HCT116 (cell line): Measurements from ENCODE around the gene PANX2. TPM values are rescaled to one million over a fixed set of nuclear protein-coding genes. Genes with fewer than 3 reads are reported as not detected.

Source experiments
- ATAC-seq: fragments of 200-7000 bp; cut with Tn5 transposase; 2 replicates; pipeline ENCODE4 v1.9.1; 2020; ENCODE audit warnings: mild to moderate bottlenecking, moderate library complexity
- BruUV-seq: library from RNA; stranded (reverse); fragments of 400-500 nt; replicated peaks from 2 replicates; lab custom pipeline; 2021; lab: Mats Ljungman, UMichigan
- CTCF ChIA-PET: fragments of 300-600 bp; sonication (Branson Sonifier 250); formaldehyde crosslinking; loops from one replicate; lab custom pipeline; 2021; ENCODE audit warnings: antibody characterized with exemption; lab: Charles Lee
- POLR2A ChIA-PET: fragments of 300-600, 350-600 bp; sonication (Branson Sonifier 250); formaldehyde crosslinking; loops from one replicate; lab custom pipeline; 2021; ENCODE audit warnings: antibody characterized with exemption; lab: Charles Lee
- RAD21 ChIA-PET, 2 experiments: fragments of 300-600 bp; sonication (Branson Sonifier 250); formaldehyde crosslinking; loops; one replicate each; lab custom pipeline; 2023; ENCODE audit warnings: low total read pairs in 2 of 2; ENCODE audit not compliant: uncharacterized antibody in 2 of 2, unreplicated experiment in 2 of 2, low non-redundant PET in 1 of 2; lab: Charles Lee
- DNase-seq: peaks from one replicate; pipeline ENCODE4 v3.0.0-alpha.2; 2010; ENCODE audit warnings: low read depth, low spot score
- H2AFZ ChIP-seq: fragments of 200-600 bp; shearing (Covaris generic), sonication (generic); 2 replicates; pipeline ENCODE4 v1.6.1; 2017; ENCODE audit warnings: low read depth, mixed run types, mixed read lengths, antibody characterized with exemption, low read length; ENCODE audit not compliant: poor library complexity, severe bottlenecking
- H3K27ac ChIP-seq: 2 replicates; pipeline ENCODE4 v1.5.1; 2012; ENCODE audit warnings: low read depth, low read length
- H3K27me3 ChIP-seq: fragments of 200-600 bp; sonication (generic); 2 replicates; pipeline ENCODE4 v1.6.1; 2016; ENCODE audit warnings: mixed run types, low read length, mixed read lengths; ENCODE audit not compliant: insufficient read depth
- H3K36me3 ChIP-seq, 2 experiments: fragments of 200-500 bp in 1 of 2; fragments of 200-600 bp in 1 of 2; sonication (Bioruptor generic) in 1 of 2; sonication (generic) in 1 of 2; 2 replicates each; pipeline versions ENCODE4 v1.5.1 to v1.6.1; 2014 to 2016; ENCODE audit warnings: low read length in 2 of 2, inconsistent platforms in 1 of 2, mixed read lengths in 1 of 2, mixed run types in 1 of 2; ENCODE audit not compliant: insufficient read depth in 2 of 2, control insufficient read depth in 1 of 2
- H3K4me1 ChIP-seq, 2 experiments: fragments of 200-600 bp in 1 of 2; sonication (generic) in 1 of 2; 2 replicates each; pipeline versions ENCODE4 v1.5.1 to v1.6.1; 2012 to 2017; ENCODE audit warnings: low read length in 2 of 2, inconsistent platforms in 1 of 2, mild to moderate bottlenecking in 1 of 2, mixed read lengths in 1 of 2, mixed run types in 1 of 2, moderate library complexity in 1 of 2; ENCODE audit not compliant: insufficient read depth in 2 of 2, control insufficient read depth in 1 of 2
- H3K4me2 ChIP-seq: fragments of 200-600 bp; sonication (generic); 2 replicates; pipeline ENCODE4 v1.6.1; 2017; ENCODE audit warnings: mixed run types, low read length, mixed read lengths
- H3K4me3 ChIP-seq, 2 experiments: fragments of 200-600 bp in 1 of 2; sonication (generic) in 1 of 2; replicated peaks in 1 of 2; 2 replicates each; pipeline ENCODE4 v1.5.1; 2011 to 2016; ENCODE audit warnings: low read length in 2 of 2, control low read depth in 1 of 2, low read depth in 1 of 2, mild to moderate bottlenecking in 1 of 2, mixed read lengths in 1 of 2, mixed run types in 1 of 2
- H3K79me2 ChIP-seq: fragments of 200-600 bp; sonication (generic); 2 replicates; pipeline ENCODE4 v1.6.1; 2017; ENCODE audit warnings: mild to moderate bottlenecking, mixed run types, low read length, moderate library complexity, mixed read lengths; ENCODE audit not compliant: insufficient read depth
- H3K9ac ChIP-seq: fragments of 200-600 bp; sonication (generic); 2 replicates; pipeline ENCODE4 v1.6.1; 2016; ENCODE audit warnings: low read length, mixed read lengths
- H3K9me2 ChIP-seq: fragments of 200-600 bp; sonication (generic), shearing (Covaris generic); 2 replicates; pipeline ENCODE4 v1.6.1; 2017; ENCODE audit warnings: mixed run types, mild to moderate bottlenecking, moderate library complexity; ENCODE audit not compliant: insufficient read depth
- H3K9me3 ChIP-seq, 2 experiments: fragments of 200-500 bp in 1 of 2; fragments of 200-600 bp in 1 of 2; sonication (Bioruptor generic) in 1 of 2; sonication (generic) in 1 of 2; 2 replicates each; pipeline ENCODE4 v1.6.1; 2014 to 2017; ENCODE audit warnings: low read length in 2 of 2, mixed read lengths in 2 of 2, inconsistent platforms in 1 of 2, low read depth in 1 of 2, mild to moderate bottlenecking in 1 of 2, mixed run types in 1 of 2, moderate library complexity in 1 of 2; ENCODE audit not compliant: control insufficient read depth in 1 of 2, insufficient read depth in 1 of 2
- H4K20me1 ChIP-seq: fragments of 200-600 bp; sonication (generic), shearing (Covaris generic); 2 replicates; pipeline ENCODE4 v1.6.1; 2017; ENCODE audit warnings: mixed run types, mild to moderate bottlenecking, moderate library complexity; ENCODE audit not compliant: insufficient read depth
- CBX3 ChIP-seq: IDR thresholded peaks from 2 replicates; pipeline ENCODE4 v1.6.1; 2012; ENCODE audit warnings: low read depth
- CEBPB ChIP-seq: IDR thresholded peaks from 2 replicates; pipeline ENCODE4 v1.6.1; 2012; ENCODE audit warnings: low read depth
- ELF1 ChIP-seq: IDR thresholded peaks from 2 replicates; pipeline ENCODE4 v1.6.1; 2012; ENCODE audit warnings: low read depth, borderline replicate concordance
- EZH2phosphoT487 ChIP-seq: fragments of 200-600 bp; IDR thresholded peaks from 2 replicates; pipeline ENCODE4 v1.6.1; 2018; ENCODE audit warnings: antibody characterized with exemption, borderline replicate concordance
- JUND ChIP-seq: IDR thresholded peaks from 2 replicates; pipeline ENCODE4 v1.6.1; 2012
- MAX ChIP-seq: IDR thresholded peaks from 2 replicates; pipeline ENCODE4 v1.6.1; 2012
- POLR2A ChIP-seq: IDR thresholded peaks from 2 replicates; pipeline ENCODE4 v1.7.0; 2011; ENCODE audit warnings: borderline replicate concordance; ENCODE audit not compliant: insufficient read depth, insufficient read length; ENCODE audit errors: extremely low read depth
- POLR2AphosphoS5 ChIP-seq: IDR thresholded peaks from 2 replicates; pipeline ENCODE4 v1.6.1; 2011; ENCODE audit warnings: mild to moderate bottlenecking, low read depth, low read length, moderate library complexity
- REST ChIP-seq: IDR thresholded peaks from 2 replicates; pipeline ENCODE4 v1.6.1; 2012; ENCODE audit warnings: low read depth
- SRF ChIP-seq: IDR thresholded peaks from 2 replicates; pipeline ENCODE4 v1.6.1; 2012; ENCODE audit warnings: low read depth
- TCF7L2 ChIP-seq: IDR thresholded peaks from 2 replicates; pipeline ENCODE4 v1.7.0; 2011; ENCODE audit warnings: borderline replicate concordance, inconsistent platforms; ENCODE audit not compliant: insufficient read depth, insufficient read length; ENCODE audit errors: extremely low read depth
- YY1 ChIP-seq: IDR thresholded peaks from 2 replicates; pipeline ENCODE4 v1.6.1; 2011; ENCODE audit warnings: low read length, low read depth, moderate library complexity, mild to moderate bottlenecking; ENCODE audit not compliant: insufficient replicate concordance; ENCODE audit errors: extremely low read depth
- ZBTB33 ChIP-seq: IDR thresholded peaks from 2 replicates; pipeline ENCODE4 v1.6.1; 2011; ENCODE audit warnings: mild to moderate bottlenecking, low read length, moderate library complexity; ENCODE audit not compliant: insufficient replicate concordance; ENCODE audit errors: extremely low read depth
- ZFX ChIP-seq: fragments of 450-650 bp; IDR thresholded peaks from 2 replicates; pipeline ENCODE4 v1.6.1; 2017
- ZNF274 ChIP-seq: fragments of 200-500 bp; sonication (Bioruptor generic); IDR thresholded peaks from 2 replicates; pipeline ENCODE4 v1.6.1; 2014; ENCODE audit warnings: mild to moderate bottlenecking, low read depth, low read length, inconsistent platforms
- intact Hi-C: fragments of 100-400 bp; cut with micrococcal nuclease; formaldehyde crosslinking; loops from 2 replicates; pipeline ENCODE4 v1.10.0; 2022
- total RNA-seq: library from RNA; stranded (reverse); gene quantifications from one replicate; pipeline ENCODE4 v1.2.1, GENCODE V29; 2021; ENCODE audit not compliant: unreplicated experiment

Gene PANX2
- total RNA-seq, 1 experiment from 2014 or later = 8.0 TPM

GRCh38 chr22:50189184-50189848 lies 18.8 kb downstream of the PANX2 start:
- intact Hi-C loops = no loop called here
- DNase-seq (no peak), ATAC-seq (no peak)
- no peaks in the 10 kb centered on the region for H3K9me2 ChIP-seq
- H3K4me3 ChIP-seq = peak overlapping the region in 1 of 2 experiments; percentile 66; a peak in 1 of 4 replicates
- CTCF ChIA-PET = interaction anchor here (1.3 kb wide), 1 partner anchor 10 kb away, joined by 4 read pairs; no protein-coding TSS in a partner anchor
- peak overlapping the region; percentile 92 for H3K4me2 ChIP-seq
- TF ChIP-seq MAX (no peak), JUND (no peak), POLR2AphosphoS5 (no peak), SRF (no peak), CBX3 (no peak), POLR2A (no peak), ZFX (no peak), ELF1 (no peak), EZH2phosphoT487 (no peak), CEBPB (no peak)
- peak overlapping the region; percentile 75 for H3K27ac ChIP-seq
- no TSS peak for BruUV-seq
- H2AFZ ChIP-seq = no peak overlapping the region
- peaks cover 0 to 8% of the 10 kb centered on the region in 2 experiments; a peak in 1 of 4 replicates for H3K36me3 ChIP-seq
- no peaks in the 10 kb centered on the region for H3K9me3 ChIP-seq
- RAD21 ChIA-PET = no interaction called here
- POLR2A ChIA-PET = interaction anchor here (1.4 kb wide), 1 partner anchor 40 kb away, joined by 3 read pairs; no protein-coding TSS in a partner anchor
- H3K4me1 ChIP-seq = peaks cover 27 to 50% of the 10 kb centered on the region in 2 experiments
- peaks cover 6% of the 10 kb centered on the region; the same call in 1 of the 2 replicates for H4K20me1 ChIP-seq
- H3K79me2 ChIP-seq = peaks cover 80% of the 10 kb centered on the region
- no peaks in the 10 kb centered on the region for H3K27me3 ChIP-seq
- H3K9ac ChIP-seq = peak overlapping the region; percentile 79

GRCh38 chr22:50189849-50190181 lies 19.3 kb downstream of the PANX2 start:
- CTCF ChIA-PET = interaction anchor here (1.3 kb wide), 1 partner anchor 9 kb away, joined by 4 read pairs; no protein-coding TSS in a partner anchor
- H2AFZ ChIP-seq = no peak overlapping the region
- intact Hi-C loops = no loop called here
- H3K27ac ChIP-seq = peak overlapping the region; percentile 75
- peaks cover 6% of the 10 kb centered on the region; the same call in 1 of the 2 replicates for H4K20me1 ChIP-seq
- peak overlapping the region; percentile 79 for H3K9ac ChIP-seq
- H3K79me2 ChIP-seq = peaks cover 84% of the 10 kb centered on the region
- no peaks in the 10 kb centered on the region for H3K27me3 ChIP-seq
- H3K4me1 ChIP-seq = peaks cover 24 to 46% of the 10 kb centered on the region in 2 experiments
- H3K4me3 ChIP-seq = peak overlapping the region; percentile 57 to 66
- RAD21 ChIA-PET = no interaction called here
- BruUV-seq = no TSS peak
- no peaks in the 10 kb centered on the region for H3K9me3 ChIP-seq
- H3K4me2 ChIP-seq = peak overlapping the region; percentile 92
- peaks cover 2 to 11% of the 10 kb centered on the region in 2 experiments; a peak in 2 of 4 replicates for H3K36me3 ChIP-seq
- DNase-seq (no peak), ATAC-seq (peak; percentile 20)
- H3K9me2 ChIP-seq = no peaks in the 10 kb centered on the region
- POLR2A ChIA-PET = interaction anchor here (1.4 kb wide), 1 partner anchor 41 kb away, joined by 3 read pairs; no protein-coding TSS in a partner anchor
- TF ChIP-seq ZBTB33 (no peak), JUND (no peak), POLR2AphosphoS5 (no peak), ZNF274 (no peak), TCF7L2 (no peak), YY1 (no peak), REST (no peak)
